GM12875 (cell line): Measurements from ENCODE around the gene TPPP.

Experiments used
- H3K4me3 ChIP-seq: one replicate; pipeline ENCODE4 v1.5.1; 2011; ENCODE audit warnings: low read depth, low read length, control low read depth
- TF ChIP-seq, protein P1 (sequence below): IDR thresholded peaks from 2 replicates; pipeline ENCODE4 v1.5.1; 2011; ENCODE audit warnings: low read depth, mild to moderate bottlenecking, control low read depth, inconsistent platforms, low read length, moderate library complexity, borderline replicate concordance; ENCODE audit not compliant: insufficient read depth

The TPPP gene

DNA sequence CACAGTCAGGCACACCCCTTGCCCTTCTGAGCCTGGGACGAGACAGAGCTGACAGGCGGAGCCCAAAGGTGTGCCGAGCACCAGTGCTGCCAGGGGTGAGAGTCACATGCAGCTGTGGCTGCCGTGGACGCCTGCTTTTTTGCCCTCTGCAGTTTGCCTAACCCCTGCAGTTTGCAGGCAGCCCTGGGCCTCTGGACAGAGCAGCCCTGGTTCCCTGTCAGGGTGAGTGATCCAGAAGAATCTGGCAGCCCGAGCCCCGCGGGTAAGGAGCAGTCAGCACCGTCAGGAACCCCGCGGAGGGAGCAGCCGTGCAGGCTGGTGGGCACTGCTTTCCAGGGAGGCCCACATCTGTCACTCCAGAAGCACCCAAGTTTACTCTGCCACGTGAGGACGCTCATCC is 50.7 kb downstream of the TPPP start:
- H3K4me3 ChIP-seq = no peak overlapping the region
- TF ChIP-seq, protein P1, sequence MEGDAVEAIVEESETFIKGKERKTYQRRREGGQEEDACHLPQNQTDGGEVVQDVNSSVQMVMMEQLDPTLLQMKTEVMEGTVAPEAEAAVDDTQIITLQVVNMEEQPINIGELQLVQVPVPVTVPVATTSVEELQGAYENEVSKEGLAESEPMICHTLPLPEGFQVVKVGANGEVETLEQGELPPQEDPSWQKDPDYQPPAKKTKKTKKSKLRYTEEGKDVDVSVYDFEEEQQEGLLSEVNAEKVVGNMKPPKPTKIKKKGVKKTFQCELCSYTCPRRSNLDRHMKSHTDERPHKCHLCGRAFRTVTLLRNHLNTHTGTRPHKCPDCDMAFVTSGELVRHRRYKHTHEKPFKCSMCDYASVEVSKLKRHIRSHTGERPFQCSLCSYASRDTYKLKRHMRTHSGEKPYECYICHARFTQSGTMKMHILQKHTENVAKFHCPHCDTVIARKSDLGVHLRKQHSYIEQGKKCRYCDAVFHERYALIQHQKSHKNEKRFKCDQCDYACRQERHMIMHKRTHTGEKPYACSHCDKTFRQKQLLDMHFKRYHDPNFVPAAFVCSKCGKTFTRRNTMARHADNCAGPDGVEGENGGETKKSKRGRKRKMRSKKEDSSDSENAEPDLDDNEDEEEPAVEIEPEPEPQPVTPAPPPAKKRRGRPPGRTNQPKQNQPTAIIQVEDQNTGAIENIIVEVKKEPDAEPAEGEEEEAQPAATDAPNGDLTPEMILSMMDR = no peak

DNA sequence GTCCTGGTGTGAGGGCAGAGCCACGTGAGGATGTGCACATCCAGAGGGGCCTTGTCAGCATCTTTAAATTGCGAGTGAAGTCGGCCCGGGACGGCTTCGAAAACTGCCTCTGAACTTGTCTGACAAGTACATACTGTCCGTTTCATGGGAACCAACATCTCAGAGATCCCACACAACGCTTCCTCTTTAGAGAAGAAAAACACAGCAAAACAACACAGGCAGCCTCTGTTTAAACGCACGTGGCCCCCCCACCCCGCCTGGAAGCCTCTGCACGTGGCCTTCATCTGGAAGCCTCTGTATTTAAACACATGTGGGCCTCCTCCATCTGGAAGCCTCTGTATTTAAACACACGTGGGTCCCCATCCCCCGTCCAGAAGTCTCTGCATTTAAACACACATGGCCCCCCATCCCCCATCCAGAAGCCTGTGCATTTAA is 51.8 kb downstream of the TPPP start:
- no peak overlapping the region for H3K4me3 ChIP-seq
- TF ChIP-seq, protein P1 = no peak

DNA sequence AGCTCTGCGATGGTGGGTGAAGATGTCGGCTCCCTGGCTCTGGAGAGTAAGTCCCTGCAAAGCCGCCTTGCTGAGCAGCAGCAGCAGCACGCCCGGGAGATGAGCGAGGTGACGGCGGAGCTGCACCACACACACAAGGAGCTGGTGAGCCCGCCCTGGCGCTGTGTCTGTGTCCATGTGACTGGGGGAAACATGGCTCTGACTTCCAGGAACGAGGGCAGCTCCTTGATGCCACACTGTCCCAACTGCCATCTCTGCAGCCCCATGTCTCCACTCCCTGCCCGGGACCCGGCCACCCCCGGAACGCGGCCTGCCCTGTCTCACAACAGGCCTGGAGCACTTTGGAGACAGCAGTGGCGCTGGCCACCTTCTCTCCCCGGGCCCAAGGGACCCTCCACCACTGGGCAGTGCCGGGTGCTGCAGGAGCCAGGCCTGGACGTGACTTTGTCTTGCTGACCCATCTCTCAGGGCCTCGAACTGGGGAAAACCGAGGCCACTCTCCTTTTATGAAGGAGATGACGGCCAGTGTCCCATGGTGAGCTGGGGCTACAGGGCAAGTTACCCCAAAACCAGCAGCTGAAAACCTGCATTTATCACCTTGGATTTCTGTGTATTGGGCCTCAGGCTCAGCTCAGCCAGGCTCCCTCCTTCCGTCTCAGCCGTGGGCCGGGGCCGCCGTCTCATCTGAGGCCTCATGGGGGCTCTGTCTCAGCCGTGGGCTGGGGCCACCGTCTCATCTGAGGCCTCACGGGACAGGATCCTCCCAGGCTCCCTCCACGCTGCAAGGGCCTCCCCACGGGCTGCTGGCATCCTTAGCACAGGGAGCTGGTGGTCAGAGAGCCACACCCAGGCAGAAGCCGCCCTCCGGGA is 52.5 kb downstream of the TPPP start:
- H3K4me3 ChIP-seq = no peak overlapping the region
- TF ChIP-seq, protein P1 = no peak

DNA sequence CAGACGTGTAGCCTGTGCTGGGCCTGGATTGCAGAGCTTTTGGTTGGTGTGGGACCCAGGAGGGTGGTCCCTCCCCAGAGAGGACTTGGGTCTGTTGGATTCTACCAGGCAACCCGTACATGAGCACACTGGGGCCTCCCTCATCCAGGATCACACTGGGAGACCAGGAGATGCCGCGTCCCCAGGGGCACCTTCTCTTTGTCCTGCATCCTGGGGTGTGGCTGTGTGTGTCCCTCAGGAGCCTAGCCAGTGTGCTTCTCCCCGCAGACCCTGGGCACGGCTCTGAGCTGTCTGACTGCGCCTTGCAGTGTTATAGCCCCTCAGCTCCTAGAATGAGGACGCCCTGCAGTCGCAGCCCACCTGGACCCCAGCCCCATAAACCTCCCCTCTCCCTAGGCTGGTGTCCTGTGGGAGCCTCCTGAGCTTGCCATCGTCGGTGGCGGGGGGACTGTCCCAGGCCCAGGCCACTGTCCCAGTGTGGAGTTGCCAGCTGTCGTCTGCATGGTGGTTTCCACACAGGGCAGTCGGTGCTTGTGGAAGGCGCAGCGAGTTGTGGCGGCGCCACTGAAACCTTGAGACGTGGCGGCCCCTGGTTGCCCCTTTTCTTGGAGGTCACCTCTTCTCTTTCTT is 53.5 kb downstream of the TPPP start:
- no peak overlapping the region for H3K4me3 ChIP-seq
- TF ChIP-seq, protein P1 = no peak

GRCh38 chr5:639253-639530 is 54.0 kb downstream of the TPPP start:
- no peak overlapping the region for H3K4me3 ChIP-seq
- TF ChIP-seq, protein P1 = no peak

- TF ChIP-seq, protein P1 = no peak
- no peak overlapping the region for H3K4me3 ChIP-seq
Observed at GRCh38 chr5:638501-639252, 54.5 kb downstream of the TPPP start.
